Measurements from ENCODE around the gene ACBD4.

The ACBD4 gene, protein sequence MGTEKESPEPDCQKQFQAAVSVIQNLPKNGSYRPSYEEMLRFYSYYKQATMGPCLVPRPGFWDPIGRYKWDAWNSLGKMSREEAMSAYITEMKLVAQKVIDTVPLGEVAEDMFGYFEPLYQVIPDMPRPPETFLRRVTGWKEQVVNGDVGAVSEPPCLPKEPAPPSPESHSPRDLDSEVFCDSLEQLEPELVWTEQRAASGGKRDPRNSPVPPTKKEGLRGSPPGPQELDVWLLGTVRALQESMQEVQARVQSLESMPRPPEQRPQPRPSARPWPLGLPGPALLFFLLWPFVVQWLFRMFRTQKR

DNA sequence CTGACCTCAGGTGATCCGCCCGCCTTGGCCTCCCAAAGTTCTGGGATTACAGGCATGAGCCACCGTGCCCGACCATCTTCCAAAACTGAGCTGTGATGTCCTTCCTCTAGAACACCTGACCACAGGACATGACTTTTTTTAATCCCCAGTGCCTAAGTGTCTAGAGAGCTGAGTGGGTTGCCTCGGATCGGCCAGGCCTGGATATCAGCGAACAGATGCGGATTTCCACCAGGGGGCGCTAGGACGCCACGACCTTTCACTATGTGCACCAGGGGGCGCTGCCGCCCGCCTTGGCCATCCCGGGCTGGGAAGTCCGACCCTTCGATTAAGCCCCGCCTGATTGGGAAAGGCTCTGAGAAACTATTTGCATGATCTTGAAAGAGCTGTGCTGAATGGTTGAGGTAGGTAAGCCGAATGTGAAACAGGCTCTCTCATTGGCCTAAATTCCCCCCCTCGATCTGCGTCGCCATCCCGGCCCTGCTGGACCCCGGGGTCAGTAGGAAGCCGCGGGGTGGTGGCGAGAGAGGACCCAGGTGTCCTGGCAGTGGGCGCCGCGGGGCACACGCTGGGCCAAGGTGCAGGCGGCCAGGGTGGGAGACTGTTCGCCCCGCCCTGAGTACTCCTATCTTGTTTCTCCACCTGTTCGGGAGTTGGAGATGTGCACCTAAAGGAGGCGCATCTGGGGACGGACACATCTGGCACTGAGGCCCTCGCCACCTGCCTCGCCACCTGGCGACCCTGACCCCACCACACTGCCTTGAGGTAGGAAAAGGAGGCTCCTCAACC is at the start of gene ACBD4:
TSS of gene ACBD4 (plus strand) at position 496 of the 786 bp plus-strand sequence. CDS start 458 bp downstream, outside the sequence.
- DNase-seq = peak; percentile 98

DNA sequence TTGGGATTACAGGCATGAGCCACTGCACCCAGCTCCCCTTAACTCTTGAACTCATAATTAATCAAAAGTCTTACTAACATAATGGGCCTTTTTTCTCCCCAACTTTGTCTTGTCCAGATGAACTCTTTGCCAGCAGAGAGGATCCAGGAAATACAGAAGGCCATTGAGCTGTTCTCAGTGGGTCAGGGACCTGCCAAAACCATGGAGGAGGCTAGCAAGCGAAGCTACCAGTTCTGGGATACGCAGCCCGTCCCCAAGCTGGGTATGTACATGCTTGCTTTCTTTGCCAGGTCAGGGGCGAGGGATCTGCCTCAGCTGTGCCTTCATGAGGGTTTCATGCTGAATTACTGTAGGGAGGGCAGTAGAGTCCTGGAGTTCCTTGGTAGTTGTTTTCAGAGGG is 49.1 kb upstream of the ACBD4 start:
- no peak for DNase-seq

DNA sequence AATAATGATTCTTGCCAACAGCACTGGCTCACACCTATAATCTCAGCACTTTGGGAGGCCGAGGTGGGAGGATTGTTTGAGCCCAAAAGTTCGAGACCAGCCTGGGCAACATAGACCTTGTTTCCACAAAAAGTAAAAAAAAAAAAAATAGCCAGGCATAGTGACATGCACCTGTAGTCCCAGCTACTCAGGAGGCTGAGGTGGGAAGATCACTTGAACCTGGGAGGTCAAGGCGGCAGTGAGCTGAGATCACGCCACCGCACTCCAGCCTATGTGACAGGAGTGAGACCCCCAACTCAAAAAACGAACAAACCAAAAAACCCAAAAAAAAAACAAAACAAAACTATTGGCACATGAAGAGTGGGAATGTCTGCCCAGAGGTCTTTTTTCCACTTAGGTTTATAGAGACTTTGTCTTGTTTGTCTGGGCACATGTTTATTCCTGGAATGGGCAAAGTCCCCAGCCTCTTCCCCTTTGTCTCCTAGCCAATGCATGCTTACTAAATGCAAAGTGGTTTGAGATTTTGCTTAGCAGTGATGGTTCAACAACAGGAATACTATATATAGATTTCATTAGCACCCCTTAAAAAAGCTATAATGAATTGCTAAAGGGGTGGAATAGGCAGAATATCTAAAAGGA is 48.5 kb upstream of the ACBD4 start:
- DNase-seq = no peak

DNA sequence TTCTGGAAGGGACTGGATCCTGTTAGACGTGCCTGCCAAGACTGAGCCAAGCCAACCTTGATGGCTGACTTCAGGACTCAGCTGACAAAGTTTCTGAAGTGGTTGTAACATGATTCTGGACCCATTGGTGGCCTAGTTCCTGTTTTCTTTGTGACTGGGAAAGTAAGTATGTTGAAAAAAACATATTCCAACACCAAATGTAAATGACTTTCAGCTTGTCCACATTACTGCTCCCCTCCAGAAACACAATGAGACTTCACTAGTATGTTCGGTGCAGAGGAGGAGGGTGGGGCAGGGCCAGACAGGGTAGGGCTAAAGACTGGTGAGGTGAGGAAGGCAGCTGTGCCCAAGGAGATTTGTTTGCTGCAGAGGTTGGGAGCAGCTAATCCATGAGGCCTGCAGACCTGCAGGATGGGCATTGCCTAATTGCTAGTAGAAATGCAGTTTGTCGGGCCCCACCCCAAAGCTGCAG is 47.9 kb upstream of the ACBD4 start:
- DNase-seq = no peak

DNA sequence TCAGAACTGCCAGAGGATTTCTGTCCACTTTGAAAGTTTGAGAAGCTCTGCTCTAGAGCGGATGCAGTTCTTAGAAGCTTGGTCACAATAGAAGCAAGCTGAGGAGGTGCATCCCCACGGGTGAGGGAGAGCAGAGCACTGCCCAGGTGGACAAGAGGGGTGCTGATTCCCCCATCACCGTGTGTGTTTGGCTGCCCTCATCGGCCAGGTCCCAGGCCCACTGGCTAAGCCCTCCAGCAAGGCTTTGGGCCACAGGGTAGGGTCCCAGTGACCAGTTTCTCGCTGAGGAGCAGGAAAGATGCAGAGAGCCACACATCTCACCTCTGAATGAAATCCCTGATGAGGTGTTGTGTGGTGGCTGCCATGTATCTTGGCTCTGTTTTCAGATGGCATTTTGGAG is 47.5 kb upstream of the ACBD4 start:
- no peak for DNase-seq

DNA sequence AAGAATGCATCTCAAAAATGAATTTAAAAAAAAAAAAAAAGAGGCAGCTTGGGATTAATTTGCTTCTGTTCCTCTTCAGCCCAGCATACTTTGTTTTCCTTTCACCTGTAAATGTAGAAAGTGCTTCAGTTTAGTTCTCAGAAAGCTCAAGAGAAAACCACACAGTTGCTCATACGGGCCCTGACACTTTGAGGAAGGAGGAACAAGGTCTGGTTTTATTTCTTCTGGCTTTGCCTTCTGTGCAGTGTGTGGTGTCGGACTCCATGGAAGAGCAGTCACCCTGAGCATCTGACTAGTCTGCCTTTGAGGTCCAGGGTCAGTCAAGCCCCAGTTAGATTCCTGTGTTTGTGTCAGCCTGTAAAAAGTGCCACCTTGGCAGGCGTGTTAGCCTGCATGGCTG is 46.7 kb upstream of the ACBD4 start:
- no peak for DNase-seq

DNA sequence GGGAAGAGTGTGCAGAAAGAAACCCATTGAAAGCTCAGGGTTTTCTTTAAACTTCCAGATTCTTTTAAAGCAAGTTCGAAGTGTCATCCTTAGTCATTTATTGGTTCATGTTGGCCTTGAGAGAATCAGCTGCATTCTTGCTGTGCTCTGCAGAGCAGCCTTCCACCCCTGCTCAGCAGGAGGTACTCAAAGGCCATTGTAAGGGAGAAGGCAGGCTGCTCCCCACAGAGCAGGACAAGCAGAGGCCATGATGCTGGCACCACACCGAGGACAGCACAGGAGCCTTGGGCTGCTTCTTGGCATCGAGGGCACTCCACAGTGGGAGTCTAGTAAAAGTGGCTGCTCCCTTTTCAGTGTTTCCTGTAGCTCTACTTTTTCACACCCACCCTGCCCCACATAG is 44.8 kb upstream of the ACBD4 start:
- no peak for DNase-seq

DNA sequence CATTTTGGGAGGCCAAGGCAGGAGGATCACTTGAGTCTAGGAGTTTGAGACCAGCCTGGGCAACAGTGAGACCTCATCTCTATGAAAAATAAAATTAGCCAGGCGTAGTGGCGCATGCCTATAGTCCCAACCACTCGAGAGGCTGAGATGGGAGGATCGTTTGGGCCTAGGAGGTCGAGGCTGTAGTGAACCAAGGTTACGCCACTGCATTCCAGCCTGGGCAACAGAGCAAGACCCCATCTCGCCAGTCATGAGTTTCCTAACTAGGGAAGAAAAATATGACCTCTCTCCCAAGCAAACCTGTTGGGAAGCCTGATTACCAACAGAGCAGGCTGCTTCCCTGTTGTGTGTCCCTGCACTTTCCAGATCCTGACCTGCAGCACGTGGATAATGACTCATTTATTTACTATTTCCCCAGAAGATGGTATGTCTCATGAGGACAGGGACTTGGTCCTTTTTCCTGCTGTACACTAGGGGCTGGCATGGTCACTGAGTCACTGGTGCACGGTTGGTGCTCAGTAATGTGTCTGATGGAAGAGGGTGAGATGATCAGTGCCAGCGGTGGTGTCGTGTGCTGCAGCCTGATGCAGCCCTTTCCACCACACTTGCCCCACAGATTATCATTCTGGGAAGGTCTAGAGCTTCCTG is 43.6 kb upstream of the ACBD4 start:
- DNase-seq = no peak

DNA sequence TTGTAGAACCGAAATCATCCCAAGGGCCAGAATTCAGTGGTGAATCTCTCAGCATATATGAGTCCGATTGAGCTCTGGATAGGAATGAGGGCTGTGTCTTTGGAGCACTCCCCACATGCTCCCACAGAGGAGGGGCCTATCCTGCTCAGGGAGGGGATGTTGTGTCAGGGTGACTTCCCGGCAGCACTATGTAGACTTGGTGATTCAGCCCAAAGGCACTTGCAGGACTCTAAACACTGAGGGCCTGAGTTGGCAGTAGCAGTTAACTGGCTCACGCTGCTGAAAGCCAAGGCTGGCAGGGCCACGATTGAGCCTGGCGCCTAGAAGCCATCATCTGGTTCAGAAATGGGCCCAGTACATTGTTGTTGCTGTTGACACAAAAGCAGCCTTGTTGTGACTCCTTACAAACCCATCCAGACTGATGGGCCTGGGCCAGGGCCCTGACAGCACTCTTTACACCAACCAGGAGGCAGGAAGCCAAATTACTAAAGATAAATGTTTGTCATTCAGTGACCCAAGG is 42.5 kb upstream of the ACBD4 start:
- no peak for DNase-seq

DNA sequence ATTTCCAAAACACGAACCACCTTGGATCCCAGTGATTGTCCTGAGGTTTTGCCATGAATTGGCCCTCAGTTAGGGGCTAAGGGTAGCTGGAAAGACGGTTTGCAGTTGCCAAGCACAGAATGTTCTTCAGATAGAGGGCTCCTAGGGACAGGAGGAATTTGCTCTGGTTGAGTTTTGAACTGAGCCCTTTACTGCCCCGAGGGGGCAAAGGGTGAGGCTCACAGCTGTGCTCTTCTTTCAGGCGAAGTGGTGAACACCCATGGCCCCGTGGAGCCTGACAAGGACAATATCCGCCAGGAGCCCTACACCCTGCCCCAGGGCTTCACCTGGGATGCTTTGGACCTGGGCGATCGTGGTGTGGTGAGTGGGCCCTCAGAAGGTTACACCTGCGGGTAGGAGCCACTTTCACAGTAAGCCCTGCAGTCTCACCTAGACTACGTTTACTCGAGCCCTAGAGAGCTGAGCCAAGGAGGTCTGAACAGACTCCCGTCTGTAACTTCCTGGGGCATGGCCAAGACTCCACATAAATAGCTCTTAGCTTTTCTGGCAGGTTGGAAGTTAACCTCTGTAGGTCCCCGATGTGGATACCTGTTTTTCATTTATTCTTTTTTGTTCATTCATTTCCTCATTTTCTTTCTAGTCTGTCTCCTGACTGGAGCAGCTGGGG is 41.9 kb upstream of the ACBD4 start:
- DNase-seq = no peak

DNA sequence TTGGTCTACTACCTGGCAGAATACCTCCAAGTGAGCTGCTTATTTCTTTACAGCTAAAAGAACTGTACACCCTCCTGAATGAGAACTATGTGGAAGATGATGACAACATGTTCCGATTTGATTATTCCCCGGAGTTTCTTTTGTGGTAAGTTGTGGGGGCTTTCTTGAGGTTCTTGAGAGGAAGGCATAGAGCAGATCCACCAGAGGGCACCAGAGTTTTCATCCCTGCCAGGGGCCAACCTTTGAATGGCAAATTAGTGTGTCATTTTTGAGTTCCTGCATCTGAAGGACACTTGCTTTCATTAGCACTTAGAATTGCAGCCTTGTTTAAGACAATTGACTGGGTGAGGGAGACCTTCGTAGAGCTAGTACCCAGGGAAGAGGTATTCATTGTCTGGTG is 39.3 kb upstream of the ACBD4 start:
- no peak for DNase-seq

DNA sequence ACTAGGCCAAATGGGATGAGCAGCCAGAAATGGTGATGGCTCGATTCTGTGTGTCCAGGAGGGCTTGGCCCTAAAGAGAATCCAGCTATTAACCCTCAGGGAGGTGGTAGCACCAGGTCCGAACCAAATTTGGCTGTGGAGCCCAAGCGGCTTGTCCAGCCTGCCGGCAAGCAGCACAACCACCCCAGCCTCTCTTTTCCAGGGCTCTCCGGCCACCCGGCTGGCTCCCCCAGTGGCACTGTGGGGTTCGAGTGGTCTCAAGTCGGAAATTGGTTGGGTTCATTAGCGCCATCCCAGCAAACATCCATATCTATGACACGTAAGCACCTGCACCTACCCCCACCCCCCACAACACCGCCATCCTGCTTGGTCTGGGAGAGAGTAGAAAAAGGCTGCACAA is 38.6 kb upstream of the ACBD4 start:
- no peak for DNase-seq

DNA sequence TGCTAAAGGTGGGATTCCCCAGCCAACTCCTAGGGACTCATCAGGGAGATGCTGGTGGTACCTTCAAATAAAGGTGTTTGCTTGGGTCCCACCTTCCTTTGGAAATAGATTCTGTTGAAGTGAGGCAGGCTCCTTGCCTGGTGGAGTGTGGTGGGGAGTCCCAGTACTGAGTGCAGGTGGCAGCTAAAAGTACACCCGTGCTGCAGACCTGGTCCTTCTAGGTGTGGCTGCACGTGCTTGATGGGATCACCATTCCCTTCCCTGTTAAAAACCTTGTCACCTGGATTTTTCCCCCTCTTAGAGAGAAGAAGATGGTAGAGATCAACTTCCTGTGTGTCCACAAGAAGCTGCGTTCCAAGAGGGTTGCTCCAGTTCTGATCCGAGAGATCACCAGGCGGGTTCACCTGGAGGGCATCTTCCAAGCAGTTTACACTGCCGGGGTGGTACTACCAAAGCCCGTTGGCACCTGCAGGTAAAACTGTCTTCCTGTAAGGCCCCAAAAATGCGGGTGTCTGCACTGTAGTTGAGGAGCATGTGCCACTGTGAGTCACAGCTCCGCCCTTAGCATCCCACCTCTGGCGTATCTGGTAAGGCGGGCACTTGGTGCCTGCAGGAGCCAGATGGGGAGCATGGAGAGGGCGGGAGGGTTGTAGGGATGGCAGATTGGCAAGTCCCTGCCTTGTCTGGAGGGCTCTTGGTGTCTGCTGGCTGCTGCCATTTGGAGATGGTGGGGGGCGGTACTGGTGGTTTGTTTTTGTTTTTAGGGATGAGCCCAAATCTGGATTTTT is 37.2 kb upstream of the ACBD4 start:
- DNase-seq = no peak

DNA sequence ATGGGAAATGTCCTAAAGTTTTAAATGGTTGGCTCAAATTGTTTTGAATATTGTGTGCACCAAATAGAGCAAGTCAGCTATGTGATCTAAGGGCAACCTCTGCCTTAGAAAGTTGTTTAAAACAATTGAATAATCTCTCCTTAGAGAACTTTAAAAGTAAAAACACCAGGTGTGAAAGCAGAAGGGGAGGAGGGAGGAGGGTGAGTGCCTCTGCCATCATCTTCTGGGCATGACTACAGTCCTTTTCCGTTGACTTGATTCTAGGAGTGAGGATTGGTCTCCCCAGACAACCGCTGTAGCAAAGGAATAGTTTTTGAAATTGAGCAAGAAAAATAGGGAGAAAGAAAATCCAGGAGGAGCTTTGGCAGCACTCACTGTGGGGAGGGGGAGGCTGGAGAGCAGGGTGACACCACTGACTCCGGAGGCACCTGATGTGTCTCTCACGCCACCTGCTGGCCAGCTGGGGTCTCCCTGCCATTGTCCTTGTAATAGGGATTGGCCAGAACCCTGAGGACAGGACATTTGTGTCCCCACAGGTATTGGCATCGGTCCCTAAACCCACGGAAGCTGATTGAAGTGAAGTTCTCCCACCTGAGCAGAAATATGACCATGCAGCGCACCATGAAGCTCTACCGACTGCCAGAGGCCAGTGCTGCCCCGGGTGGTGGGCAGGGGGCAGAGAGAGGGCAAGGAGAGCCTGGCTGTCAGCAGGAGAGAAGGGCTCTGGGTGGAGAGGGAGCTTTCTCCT is 36.4 kb upstream of the ACBD4 start:
- peak; percentile 45 for DNase-seq

DNA sequence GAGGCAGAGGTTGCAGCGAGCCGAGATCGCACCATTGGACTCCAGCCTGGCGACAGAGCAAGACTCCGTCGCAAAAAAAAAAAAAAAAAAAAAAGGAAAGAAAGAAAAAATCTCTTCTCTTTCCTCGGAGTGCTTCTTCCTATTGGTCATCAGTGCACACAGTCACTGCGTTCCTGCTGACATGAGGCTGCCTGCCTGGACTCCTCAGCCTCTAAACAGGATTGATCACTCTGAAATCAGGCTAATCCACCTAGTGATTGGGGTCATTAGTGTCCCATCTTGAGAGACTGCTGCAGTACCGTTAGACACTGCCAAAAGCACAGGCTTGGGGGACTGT is 34.0 kb upstream of the ACBD4 start:
- no peak for DNase-seq

DNA sequence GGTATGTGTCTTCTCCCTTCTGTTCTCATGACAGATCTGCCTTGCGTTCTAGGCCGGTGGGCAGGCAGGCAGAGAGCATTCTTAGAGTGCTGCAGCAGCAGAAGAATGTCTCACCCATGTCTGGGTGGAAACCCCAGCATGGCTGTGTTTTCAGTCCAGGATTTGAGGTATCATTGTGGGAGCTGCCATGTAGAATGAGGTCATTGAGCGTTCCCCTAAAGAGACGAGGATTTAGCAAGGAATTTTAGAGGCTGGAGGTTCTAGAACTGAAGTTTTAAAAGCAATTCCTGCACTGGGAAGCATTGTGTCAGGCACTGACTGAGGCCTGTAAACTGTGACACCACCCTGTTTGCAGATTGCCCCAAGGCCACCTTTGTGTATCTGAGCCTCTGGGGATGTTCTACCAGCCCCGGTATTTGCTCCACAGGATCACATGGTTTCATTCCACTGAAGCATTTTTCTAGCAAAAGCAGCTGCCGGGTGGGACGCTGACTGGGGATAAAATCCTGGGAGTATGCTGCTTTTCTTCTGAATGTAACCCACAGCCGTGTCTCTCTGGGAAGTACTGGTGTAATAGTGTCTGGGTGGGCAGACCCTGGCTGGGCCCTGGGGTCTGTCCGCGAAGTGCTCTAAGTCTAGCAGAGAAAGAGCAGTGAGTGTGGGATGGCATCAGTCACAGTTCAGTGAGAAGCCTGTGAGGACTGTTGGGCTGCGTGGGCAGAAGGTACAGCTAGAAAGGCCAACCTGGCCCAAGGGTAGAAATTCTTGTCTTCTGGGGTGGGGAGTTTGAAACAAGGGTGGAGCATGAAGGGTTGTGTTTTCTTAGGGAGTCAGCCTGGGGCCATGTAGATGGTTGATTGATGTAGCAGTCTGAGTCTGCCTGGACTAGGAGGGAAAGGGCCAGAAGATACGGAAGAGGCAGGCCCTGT is 33.3 kb upstream of the ACBD4 start:
- no peak for DNase-seq

DNA sequence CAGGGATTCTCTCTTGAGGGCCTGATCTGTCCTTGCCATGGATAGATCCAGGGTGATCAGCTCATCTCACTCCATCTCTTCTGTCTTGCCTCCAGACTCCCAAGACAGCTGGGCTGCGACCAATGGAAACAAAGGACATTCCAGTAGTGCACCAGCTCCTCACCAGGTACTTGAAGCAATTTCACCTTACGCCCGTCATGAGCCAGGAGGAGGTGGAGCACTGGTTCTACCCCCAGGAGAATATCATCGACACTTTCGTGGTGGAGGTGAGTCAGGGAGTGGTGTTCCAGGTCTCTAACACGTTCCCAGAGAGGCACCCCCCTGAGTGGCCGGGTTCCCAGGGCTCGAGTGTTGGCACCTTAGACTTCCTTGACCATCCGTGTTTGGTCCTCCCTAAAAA is 32.6 kb upstream of the ACBD4 start:
- no peak for DNase-seq

DNA sequence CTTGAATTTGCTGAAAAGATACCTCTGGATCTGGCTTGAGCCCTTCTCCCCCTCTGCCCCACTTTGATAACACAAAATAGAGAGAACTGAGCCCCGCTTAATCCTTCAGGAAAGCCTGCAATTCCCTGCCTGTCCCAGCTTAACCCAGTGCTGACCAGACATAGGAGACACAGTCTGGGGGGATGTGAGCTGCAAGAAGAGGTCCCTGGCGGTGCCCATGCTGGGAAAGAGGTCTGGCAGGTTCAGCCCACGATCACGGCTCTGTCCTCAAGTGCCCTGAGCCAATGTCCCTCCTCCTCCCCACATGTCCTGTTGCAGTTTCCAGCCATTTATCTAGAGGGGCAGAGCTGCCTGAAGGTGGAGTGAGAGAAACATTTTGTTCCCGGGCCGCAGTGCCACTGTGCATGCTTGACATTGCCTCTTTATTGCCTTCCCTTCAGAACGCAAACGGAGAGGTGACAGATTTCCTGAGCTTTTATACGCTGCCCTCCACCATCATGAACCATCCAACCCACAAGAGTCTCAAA is 32.2 kb upstream of the ACBD4 start:
- no peak for DNase-seq

DNA sequence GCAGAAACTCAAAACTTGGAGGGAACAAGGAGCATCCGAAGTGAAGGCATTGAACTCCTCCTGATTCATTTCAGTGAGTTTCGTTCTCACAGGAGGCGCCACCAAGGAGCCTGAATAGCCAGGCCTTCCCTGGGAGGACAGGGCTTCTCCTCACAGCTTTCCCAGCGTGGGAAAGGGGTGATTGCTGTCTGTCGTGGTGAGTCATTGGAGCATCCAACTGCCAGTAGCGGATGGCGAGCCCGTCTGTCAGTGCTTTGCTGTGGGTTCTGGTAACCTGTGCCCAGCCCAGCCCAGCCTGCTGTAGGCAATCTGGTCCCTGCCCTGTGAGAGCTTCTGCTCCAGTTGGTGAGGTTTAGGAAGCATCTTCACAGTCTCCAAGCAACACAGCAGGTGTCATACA is 31.5 kb upstream of the ACBD4 start:
- DNase-seq = no peak

DNA sequence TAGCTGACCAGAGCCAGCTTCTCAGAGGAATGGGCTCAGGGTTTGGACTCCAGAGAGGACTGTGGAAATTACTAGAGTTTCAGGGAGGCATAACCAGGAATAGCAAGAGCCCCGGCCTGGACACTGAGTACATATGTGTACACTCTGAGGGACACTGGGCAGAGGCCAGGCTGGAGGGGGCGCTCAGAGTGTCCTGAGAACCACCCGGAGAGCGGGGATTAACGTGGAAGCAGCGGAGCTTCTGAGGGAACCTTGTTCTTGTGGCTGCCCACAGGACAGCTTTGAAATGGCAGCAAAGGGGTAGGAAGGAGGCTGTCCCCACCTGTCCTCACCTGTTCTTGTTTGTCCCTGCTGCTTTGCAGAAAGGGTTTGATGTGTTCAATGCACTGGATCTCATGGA is 31.0 kb upstream of the ACBD4 start:
- no peak for DNase-seq
